IPS-NIHi7 (cell line): ENCODE data around the gene EHMT1.

Experiments used
- DNase-seq: peaks from one replicate; pipeline ENCODE4 v3.0.0; 2012; ENCODE audit warnings: mixed read lengths; ENCODE audit errors: extremely low spot score

EHMT1 gene

GRCh38 chr9:137825324-137825989 is 206.7 kb downstream of the EHMT1 start:
- no peak for DNase-seq

GRCh38 chr9:137827908-137828526 is 209.2 kb downstream of the EHMT1 start:
- no peak for DNase-seq

GRCh38 chr9:137828527-137829259 is 209.9 kb downstream of the EHMT1 start:
- DNase-seq = peak; percentile 89

GRCh38 chr9:137829260-137829996 is 210.6 kb downstream of the EHMT1 start:
- DNase-seq = no peak

GRCh38 chr9:137832191-137832700 is 213.4 kb downstream of the EHMT1 start:
- DNase-seq = no peak

- DNase-seq = no peak
These were observed 214.2 kb downstream of the EHMT1 start for GRCh38 chr9:137832830-137833590.

- no peak for DNase-seq
These were observed 215.2 kb downstream of the EHMT1 start for GRCh38 chr9:137833721-137834613.

GRCh38 chr9:137834846-137835546 is 216.2 kb downstream of the EHMT1 start:
- no peak for DNase-seq

GRCh38 chr9:137836151-137836830 is 217.5 kb downstream of the EHMT1 start:
- no peak for DNase-seq

GRCh38 chr9:137836831-137837241 is 218.0 kb downstream of the EHMT1 start:
- no peak for DNase-seq

- no peak for DNase-seq
These were observed 218.8 kb downstream of the EHMT1 start for GRCh38 chr9:137837345-137838278.

GRCh38 chr9:137838576-137838975 is 219.8 kb downstream of the EHMT1 start:
- DNase-seq = no peak

GRCh38 chr9:137843355-137843754 is 224.6 kb downstream of the EHMT1 start:
- no peak for DNase-seq

GRCh38 chr9:137851516-137852267 is 232.9 kb downstream of the EHMT1 start:
- no peak for DNase-seq

- DNase-seq = no peak
These were observed 234.7 kb downstream of the EHMT1 start for GRCh38 chr9:137853392-137853995.

GRCh38 chr9:137860361-137860760 is 241.6 kb downstream of the EHMT1 start:
- no peak for DNase-seq
